K562 (cell line): ENCODE data around the gene PLEKHG1.

Source experiments
- ARHGAP35 ChIP-seq: fragments of 450-650 bp; IDR thresholded peaks from 2 replicates; pipeline ENCODE4 v1.6.1; 2018; ENCODE audit not compliant: partially characterized antibody
- POLR2AphosphoS5 ChIP-seq: IDR thresholded peaks from 2 replicates; pipeline ENCODE4 v1.6.1; 2011; ENCODE audit warnings: mild to moderate bottlenecking, low read depth, low read length, moderate library complexity; ENCODE audit not compliant: control insufficient read depth, insufficient read depth
- TAF15 ChIP-seq: fragments of 200-400 bp; formaldehyde crosslinking; IDR thresholded peaks from 2 replicates; pipeline ENCODE4 v1.6.1; 2017; ENCODE audit warnings: mild to moderate bottlenecking, low read depth, low read length, moderate library complexity
- ZNF764 ChIP-seq: fragments of 250-450 bp; sonication (Bioruptor Pico); IDR thresholded peaks from 2 replicates; pipeline ENCODE4 v1.4.0; 2020; ENCODE audit warnings: low read depth, mild to moderate bottlenecking, moderate library complexity

GRCh38 chr6:150641398-150642139, 41.9 kb downstream of the PLEKHG1 start:
- no peak for TF ChIP-seq POLR2AphosphoS5
- no peak for TF ChIP-seq ARHGAP35
- TF ChIP-seq ZNF764, result no peak
- no peak for TF ChIP-seq TAF15
